GM12872 (cell line): Measurements from ENCODE around the gene KBTBD7.

Experiments used
- CTCF ChIP-seq: IDR thresholded peaks from 3 replicates; pipeline ENCODE4 v1.5.1; 2011; ENCODE audit warnings: low read depth, mild to moderate bottlenecking, low read length, moderate library complexity; ENCODE audit not compliant: insufficient read depth

Gene KBTBD7

DNA sequence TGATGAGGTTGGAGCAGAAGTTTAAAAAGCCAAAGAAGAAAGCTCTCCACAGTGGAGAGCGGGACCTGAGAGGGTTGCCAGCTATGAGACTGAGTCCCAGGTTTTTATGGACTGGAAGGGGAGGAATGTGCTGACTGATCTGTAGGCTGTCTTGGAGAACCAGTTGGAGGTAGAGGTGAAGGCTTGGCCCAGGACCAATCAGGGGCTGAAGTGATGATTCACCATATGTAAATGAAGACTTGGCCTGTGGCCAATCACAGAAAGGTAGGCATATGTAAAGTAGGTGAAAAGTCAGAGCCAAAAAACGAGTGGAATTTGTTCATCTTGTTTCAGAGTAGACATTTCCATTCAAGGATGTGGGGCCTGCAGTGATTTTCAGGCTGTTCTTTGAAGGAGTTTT lies 44.3 kb downstream of the KBTBD7 start:
- no peak for TF ChIP-seq CTCF

GRCh38 chr13:41148419-41149283 lies 45.7 kb downstream of the KBTBD7 start:
- TF ChIP-seq CTCF = no peak

DNA sequence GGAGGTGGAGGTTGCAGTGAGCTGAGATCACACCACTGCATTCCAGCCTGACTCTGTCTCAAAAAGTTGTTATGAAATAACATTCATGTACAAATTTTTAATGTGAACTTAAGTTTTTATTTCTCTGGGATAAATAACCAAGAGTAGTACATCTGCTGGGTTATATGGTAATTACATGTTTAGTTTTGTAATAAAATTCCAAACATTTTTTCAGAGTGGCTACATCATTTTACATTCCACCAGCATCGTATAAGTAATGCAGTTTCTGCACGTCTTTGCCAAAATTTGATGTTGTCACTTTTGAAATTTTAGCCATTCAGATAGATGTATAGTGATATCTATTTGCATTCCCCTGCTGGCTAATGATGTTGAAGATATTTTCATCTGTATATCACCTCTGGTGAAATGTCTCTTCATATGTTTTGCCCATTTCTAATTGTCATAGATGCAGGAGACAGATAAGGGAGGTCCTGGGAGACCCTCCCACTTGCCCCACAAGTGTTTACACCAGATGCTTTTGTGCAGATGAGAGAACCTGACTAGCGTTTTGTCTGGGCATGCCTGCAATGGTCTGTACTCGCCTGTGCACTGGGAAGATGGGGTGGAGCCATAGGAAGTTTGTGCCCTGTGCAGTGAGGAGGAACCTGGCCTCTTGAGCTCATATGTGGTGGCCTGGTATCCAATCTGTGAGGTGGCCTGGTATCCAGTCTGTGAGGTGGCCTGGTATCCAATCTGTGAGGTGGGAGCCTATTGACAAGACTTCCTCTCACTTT lies 49.0 kb downstream of the KBTBD7 start:
- no peak for TF ChIP-seq CTCF

GRCh38 chr13:41144576-41144975 lies 49.8 kb downstream of the KBTBD7 start:
- TF ChIP-seq CTCF = no peak
